ENCODE measurements around the gene MCU.
A peak's percentile ranks its signal among the peaks of the same experiment; 100 is the strongest.
"Not testable (repeated sequence)": the region's sequence is repeated elsewhere in the genome, so short reads cannot be mapped to it uniquely, and the experiment has no call there.

The MCU gene

DNA sequence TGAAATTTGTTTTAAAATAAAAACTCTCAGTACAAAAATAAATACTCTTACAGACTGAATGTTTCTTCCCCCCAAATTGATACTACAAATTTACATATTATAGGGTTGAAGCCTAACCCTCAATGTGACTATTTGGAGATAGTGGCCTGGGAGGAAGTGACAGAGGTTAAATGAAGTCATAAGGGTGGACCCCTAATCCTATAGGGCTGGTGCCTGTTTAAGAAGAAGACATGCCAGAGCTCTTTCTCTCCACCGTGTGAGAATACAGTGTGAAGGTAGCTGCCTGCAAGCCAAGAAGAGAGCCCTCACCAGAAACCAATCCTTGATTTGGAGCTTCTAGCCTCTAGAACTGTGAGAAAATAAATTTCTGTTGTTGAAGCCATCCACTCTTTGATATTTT is 67.6 kb downstream of the MCU start:
- DNase-seq (ENCODE audit: low read depth) = no peak
- TF ChIP-seq, protein P1, sequence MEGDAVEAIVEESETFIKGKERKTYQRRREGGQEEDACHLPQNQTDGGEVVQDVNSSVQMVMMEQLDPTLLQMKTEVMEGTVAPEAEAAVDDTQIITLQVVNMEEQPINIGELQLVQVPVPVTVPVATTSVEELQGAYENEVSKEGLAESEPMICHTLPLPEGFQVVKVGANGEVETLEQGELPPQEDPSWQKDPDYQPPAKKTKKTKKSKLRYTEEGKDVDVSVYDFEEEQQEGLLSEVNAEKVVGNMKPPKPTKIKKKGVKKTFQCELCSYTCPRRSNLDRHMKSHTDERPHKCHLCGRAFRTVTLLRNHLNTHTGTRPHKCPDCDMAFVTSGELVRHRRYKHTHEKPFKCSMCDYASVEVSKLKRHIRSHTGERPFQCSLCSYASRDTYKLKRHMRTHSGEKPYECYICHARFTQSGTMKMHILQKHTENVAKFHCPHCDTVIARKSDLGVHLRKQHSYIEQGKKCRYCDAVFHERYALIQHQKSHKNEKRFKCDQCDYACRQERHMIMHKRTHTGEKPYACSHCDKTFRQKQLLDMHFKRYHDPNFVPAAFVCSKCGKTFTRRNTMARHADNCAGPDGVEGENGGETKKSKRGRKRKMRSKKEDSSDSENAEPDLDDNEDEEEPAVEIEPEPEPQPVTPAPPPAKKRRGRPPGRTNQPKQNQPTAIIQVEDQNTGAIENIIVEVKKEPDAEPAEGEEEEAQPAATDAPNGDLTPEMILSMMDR (IDR thresholded peaks at IDR 0.05; ENCODE audit: low read length, missing control alignments) = no peak
- H3K4me3 ChIP-seq (replicated peaks; ENCODE audit: low read depth, low read length) = no peak overlapping the region

DNA sequence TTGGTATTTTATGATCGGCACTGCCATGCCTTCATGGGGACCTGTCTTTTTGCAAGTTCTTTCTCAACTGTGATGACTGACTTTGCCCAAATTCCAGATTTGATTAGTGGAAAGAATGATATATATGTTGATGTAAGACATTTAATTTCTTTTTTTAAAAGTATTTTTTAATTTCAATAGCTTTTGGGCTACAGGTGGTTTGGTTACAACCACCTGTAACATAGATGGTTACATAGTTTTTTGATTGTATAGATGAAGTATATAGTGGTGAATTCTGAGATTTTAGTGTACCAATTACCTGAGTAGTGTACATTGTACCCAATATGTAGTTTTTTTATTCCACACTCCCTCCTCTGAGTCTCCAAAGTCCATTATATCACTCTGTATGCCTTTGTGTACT is 69.6 kb downstream of the MCU start:
- TF ChIP-seq, protein P1 (IDR thresholded peaks at IDR 0.05; ENCODE audit: low read length, missing control alignments) = no peak
- H3K4me3 ChIP-seq (replicated peaks; ENCODE audit: low read depth, low read length) = no peak overlapping the region
- no peak for DNase-seq (ENCODE audit: low read depth)

DNA sequence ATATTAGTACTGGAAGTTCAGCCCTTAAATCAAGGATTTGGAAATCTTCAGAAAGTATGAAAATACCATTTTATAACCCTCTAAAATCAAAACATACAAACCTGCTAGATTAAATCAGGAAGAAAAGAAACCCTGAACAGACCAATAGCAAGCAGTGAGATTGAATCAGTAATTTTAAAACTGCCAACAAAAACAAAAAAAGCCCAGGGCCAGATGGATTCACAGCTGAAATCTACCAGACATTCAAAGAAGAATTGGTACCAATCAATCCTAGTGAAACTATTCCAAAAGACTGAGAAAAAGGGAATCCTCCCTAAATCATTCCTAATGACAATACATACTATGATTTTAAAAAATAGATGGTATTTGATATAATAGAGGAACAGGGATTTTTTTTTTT is 70.1 kb downstream of the MCU start:
- H3K4me3 ChIP-seq (replicated peaks; ENCODE audit: low read depth, low read length) = no peak overlapping the region
- no peak for DNase-seq (ENCODE audit: low read depth)
- TF ChIP-seq, protein P1 (IDR thresholded peaks at IDR 0.05; ENCODE audit: low read length, missing control alignments) = no peak

DNA sequence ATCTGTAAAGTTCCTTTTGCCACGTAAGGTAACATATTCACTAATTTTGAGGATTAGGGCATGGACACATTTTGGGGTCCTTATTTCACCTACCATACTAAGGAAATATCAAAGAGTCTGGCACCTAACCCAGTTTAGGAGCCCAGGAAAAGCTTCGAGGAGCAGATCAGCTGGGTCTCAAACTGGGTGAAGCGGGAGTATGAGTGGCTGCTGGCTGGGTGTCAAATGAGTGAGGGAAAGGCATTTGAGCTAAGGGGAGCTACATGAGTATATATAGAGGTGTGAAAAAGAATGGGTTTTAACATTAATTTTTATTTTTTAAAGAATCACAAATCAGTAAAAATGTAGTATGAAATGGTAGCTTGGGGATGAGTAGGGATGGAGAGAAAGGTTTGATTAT is 71.3 kb downstream of the MCU start:
- no peak overlapping the region for H3K4me3 ChIP-seq (replicated peaks; ENCODE audit: low read depth, low read length)
- TF ChIP-seq, protein P1 (IDR thresholded peaks at IDR 0.05; ENCODE audit: low read length, missing control alignments) = no peak
- no peak for DNase-seq (ENCODE audit: low read depth)

DNA sequence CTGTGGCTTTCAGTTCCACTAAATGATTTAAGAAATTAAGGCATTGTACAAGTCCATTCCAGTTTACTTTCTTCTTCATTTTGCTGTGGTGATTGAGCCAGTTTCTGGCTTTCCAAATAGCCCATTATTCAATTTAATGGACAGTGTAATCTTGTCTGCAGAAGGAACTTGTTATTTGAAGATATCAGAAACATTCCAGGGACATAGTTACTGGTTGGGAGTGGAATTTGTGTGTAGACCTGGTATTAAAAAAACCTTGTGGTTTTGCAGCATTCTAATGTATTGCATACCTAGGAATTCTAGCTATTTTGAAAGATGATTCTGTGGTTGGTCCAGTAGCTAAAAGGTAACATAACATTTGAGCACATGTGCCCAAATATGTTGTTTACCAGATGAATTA is 72.2 kb downstream of the MCU start:
- DNase-seq (ENCODE audit: low read depth) = peak; percentile 89
- TF ChIP-seq, protein P1 (IDR thresholded peaks at IDR 0.05; ENCODE audit: low read length, missing control alignments) = no peak

DNA sequence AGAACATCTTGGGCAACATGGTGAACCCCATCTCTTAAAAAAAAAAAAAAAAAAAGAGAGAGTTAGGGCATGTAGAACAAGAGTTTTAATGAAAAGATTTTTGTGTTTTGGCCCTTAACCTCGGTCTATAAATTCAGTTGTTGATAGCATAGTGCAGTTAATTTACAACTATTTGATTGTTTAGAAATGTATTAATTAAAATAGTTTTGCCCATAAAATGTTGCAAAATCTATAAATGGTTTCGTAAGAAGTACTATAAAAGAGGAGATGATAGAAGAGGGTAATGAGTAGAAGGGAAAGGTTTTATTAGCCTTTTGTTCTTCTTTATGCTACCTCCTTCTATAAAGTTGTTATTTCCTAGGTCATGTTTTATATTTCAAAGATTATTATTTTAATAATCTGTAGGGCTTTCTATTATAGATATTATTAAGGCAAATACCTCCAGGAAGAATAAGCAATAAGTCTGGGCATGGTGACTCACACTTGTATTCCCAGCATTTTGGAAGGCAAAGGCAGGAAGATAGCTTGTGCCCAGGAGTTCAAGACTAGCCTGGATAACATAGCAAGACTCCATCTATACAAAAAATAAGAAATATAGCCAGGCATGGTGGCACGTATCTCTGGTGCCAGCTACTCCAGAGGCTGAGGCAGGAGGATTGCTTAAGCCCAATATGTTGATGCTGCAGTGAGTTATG is 73.3 kb downstream of the MCU start:
- no peak overlapping the region for H3K4me3 ChIP-seq (replicated peaks; ENCODE audit: low read depth, low read length)
- peak; percentile 16 for DNase-seq (ENCODE audit: low read depth)
- TF ChIP-seq, protein P1 (IDR thresholded peaks at IDR 0.05; ENCODE audit: low read length, missing control alignments) = no peak

More for the DNA sequence above, 72.2 kb downstream of the MCU start:
- no peak overlapping the region for H3K4me3 ChIP-seq (replicated peaks; ENCODE audit: low read depth, low read length)

DNA sequence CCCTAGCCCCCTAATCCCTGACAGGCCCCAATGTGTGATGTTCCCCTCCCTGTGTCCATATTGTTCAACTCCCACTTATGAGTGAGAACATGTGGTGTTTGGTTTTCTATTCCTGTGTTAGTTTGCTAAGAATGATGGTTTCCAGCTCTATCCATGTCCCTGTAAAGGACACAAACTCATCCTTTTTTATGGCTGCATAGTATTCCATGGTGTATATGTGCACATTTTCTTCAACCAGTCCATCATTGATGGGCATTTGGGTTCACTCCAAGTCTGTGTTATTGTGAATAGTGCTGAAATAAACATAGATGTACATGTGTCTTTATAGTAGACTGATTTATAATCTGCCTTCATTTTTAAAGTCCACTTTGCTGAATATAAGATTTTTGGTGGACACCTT is 79.3 kb downstream of the MCU start:
- DNase-seq (ENCODE audit: low read depth); H3K4me3 ChIP-seq (replicated peaks; ENCODE audit: low read depth, low read length): not testable (repeated sequence)

Measured in fibroblast of pulmonary artery (primary cell).